Measurements from ENCODE around the gene TSPAN1. TPM values are rescaled to one million over a fixed set of nuclear protein-coding genes. Genes with fewer than 3 reads are reported as not detected.
A peak's percentile ranks its signal among the peaks of the same experiment; 100 is the strongest.
"Not testable (repeated sequence)": the region's sequence is repeated elsewhere in the genome, so short reads cannot be mapped to it uniquely, and the experiment has no call there.

The TSPAN1 gene
- polyA plus RNA-seq, 3 donors = 51.5 to 97.3 (median 53.7) TPM

- no peak for DNase-seq (ENCODE audit: extremely low read depth in 1 of 11, low read depth in 9 of 11, low spot score in 4 of 11)
These were observed 24.4 kb downstream of the TSPAN1 start for GRCh38 chr1:46199233-46199749.

- DNase-seq (ENCODE audit: extremely low read depth in 1 of 11, low read depth in 9 of 11, low spot score in 4 of 11) = no peak
These were observed 29.0 kb downstream of the TSPAN1 start for GRCh38 chr1:46203738-46204405.

- no peak for DNase-seq (ENCODE audit: extremely low read depth in 1 of 11, low read depth in 9 of 11, low spot score in 4 of 11)
These were observed 29.5 kb downstream of the TSPAN1 start for GRCh38 chr1:46204406-46204742.

- no peak for DNase-seq (ENCODE audit: extremely low read depth in 1 of 11, low read depth in 9 of 11, low spot score in 4 of 11)
These were observed 30.3 kb downstream of the TSPAN1 start for GRCh38 chr1:46205141-46205540.

- no peak for DNase-seq (ENCODE audit: extremely low read depth in 1 of 11, low read depth in 9 of 11, low spot score in 4 of 11)
These were observed 30.9 kb downstream of the TSPAN1 start for GRCh38 chr1:46205791-46206190.

- DNase-seq (ENCODE audit: extremely low read depth in 1 of 11, low read depth in 9 of 11, low spot score in 4 of 11) = no peak
These were observed 31.5 kb downstream of the TSPAN1 start for GRCh38 chr1:46206399-46206798.

- DNase-seq (ENCODE audit: extremely low read depth in 1 of 11, low read depth in 9 of 11, low spot score in 4 of 11) = no peak
These were observed 35.7 kb downstream of the TSPAN1 start for GRCh38 chr1:46210561-46210960.

GRCh38 chr1:46211051-46211450 is 36.2 kb downstream of the TSPAN1 start:
- DNase-seq (ENCODE audit: extremely low read depth in 1 of 11, low read depth in 9 of 11, low spot score in 4 of 11) = no peak

GRCh38 chr1:46215504-46215903 is 40.6 kb downstream of the TSPAN1 start:
- DNase-seq (ENCODE audit: extremely low read depth in 1 of 11, low read depth in 9 of 11, low spot score in 4 of 11) = no peak

GRCh38 chr1:46218443-46218842 is 43.6 kb downstream of the TSPAN1 start:
- DNase-seq (ENCODE audit: extremely low read depth in 1 of 11, low read depth in 9 of 11, low spot score in 4 of 11) = no peak

GRCh38 chr1:46219551-46220520 is 44.9 kb downstream of the TSPAN1 start:
- no peak for DNase-seq (ENCODE audit: extremely low read depth in 1 of 11, low read depth in 9 of 11, low spot score in 4 of 11)

- DNase-seq (ENCODE audit: extremely low read depth in 1 of 11, low read depth in 9 of 11, low spot score in 4 of 11) = no peak
These were observed 45.9 kb downstream of the TSPAN1 start for GRCh38 chr1:46220808-46221207.

- no peak for DNase-seq (ENCODE audit: extremely low read depth in 1 of 11, low read depth in 9 of 11, low spot score in 4 of 11)
These were observed 46.9 kb downstream of the TSPAN1 start for GRCh38 chr1:46221749-46222148.

GRCh38 chr1:46223055-46223454 is 48.2 kb downstream of the TSPAN1 start:
- not testable (repeated sequence) for DNase-seq (ENCODE audit: extremely low read depth in 1 of 11, low read depth in 9 of 11, low spot score in 4 of 11)

GRCh38 chr1:46223472-46223943 is 48.6 kb downstream of the TSPAN1 start:
- peak in 7 of 11 donors; percentile 50 to 78 (median 66) for DNase-seq (ENCODE audit: extremely low read depth in 1 of 11, low read depth in 9 of 11, low spot score in 4 of 11)

GRCh38 chr1:46224966-46225365 is 50.1 kb downstream of the TSPAN1 start:
- no peak for DNase-seq (ENCODE audit: extremely low read depth in 1 of 11, low read depth in 9 of 11, low spot score in 4 of 11)

- DNase-seq (ENCODE audit: extremely low read depth in 1 of 11, low read depth in 9 of 11, low spot score in 4 of 11) = not testable (repeated sequence)
These were observed 56.3 kb downstream of the TSPAN1 start for GRCh38 chr1:46231231-46231630.
